Activated naive CD4-positive, alpha-beta T cell treated with anti-CD3 and anti-CD28 coated beads for 36 hours (primary cell): ENCODE data around the gene PRRX1. TPM values are rescaled to one million over a fixed set of nuclear protein-coding genes. Genes with fewer than 3 reads are reported as not detected.

Experiments used
- CTCF ChIA-PET: fragments of 350-600 bp; sonication (Branson Sonifier 250); formaldehyde crosslinking; loops from one replicate; lab custom pipeline; 2021; ENCODE audit warnings: antibody characterized with exemption; lab: Charles Lee
- DNase-seq: peaks from one replicate; pipeline ENCODE4 v3.0.0-alpha.2; 2020
- H3K27ac Mint-ChIP-seq: one replicate; pipeline ENCODE4 v1.8.0; 2021; ENCODE audit warnings: mild to moderate bottlenecking, mixed read lengths
- H3K27me3 Mint-ChIP-seq: one replicate; pipeline ENCODE4 v1.8.0; 2021; ENCODE audit warnings: low read depth, mixed read lengths
- H3K36me3 Mint-ChIP-seq: one replicate; pipeline ENCODE4 v1.8.0; 2021; ENCODE audit warnings: low read depth, mixed read lengths
- H3K4me1 Mint-ChIP-seq: one replicate; pipeline ENCODE4 v1.8.0; 2021; ENCODE audit warnings: low read depth, mixed read lengths
- H3K4me3 Mint-ChIP-seq: one replicate; pipeline ENCODE4 v1.8.0; 2021; ENCODE audit warnings: mild to moderate bottlenecking, moderate library complexity, mixed read lengths
- H3K9me3 Mint-ChIP-seq: one replicate; pipeline ENCODE4 v1.8.0; 2021; ENCODE audit warnings: mixed read lengths
- intact Hi-C: fragments of 100-400 bp; cut with micrococcal nuclease; formaldehyde crosslinking; loops from one replicate; pipeline ENCODE4 v1.15.1; 2023
- total RNA-seq, 2 experiments: library from RNA; stranded (reverse); gene quantifications; one replicate each; pipeline ENCODE4 v1.2.3, GENCODE V29; 2021

The PRRX1 gene
- total RNA-seq, 2 experiments from 2014 or later: not detected

DNA sequence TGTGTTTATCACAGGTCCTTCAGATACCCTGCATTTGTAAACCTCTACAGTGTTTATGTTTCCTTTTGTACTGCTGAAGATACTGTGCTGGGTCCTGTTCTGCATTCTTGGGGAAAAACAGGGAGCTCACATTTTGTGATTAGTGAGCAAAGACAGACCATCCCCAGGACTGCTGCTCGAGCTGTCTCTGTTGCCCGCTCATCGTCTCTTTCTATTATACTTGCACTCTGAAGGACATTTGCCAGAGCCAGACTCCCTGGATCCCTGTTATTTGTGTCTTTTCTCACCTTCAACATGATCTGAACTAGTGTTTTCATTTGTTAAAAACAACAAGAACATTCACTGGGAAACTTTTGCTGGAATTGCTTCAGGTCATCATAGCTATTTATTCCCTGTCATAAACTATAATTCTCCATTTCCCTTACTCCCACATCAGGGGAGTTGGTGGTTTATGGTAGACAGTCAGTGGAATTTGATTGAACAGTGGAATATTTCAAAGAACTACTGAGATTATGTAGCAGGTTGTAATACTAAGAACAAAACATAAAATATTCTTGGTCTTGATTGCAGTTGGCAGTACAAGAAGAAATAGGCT, 53.0 kb downstream of the PRRX1 start:
- DNase-seq: no peak
- H3K9me3 Mint-ChIP-seq: no peaks in the 10 kb centered on the region
- no peaks in the 10 kb centered on the region for H3K36me3 Mint-ChIP-seq
- no peak overlapping the region for H3K4me3 Mint-ChIP-seq
- peaks cover 16% of the 10 kb centered on the region for H3K27me3 Mint-ChIP-seq
- no peaks in the 10 kb centered on the region for H3K4me1 Mint-ChIP-seq
- CTCF ChIA-PET: interaction anchor here (0.6 to 0.7 kb wide), 2 partner anchors 47 to 54 kb away, joined by 3 to 4 read pairs; no protein-coding TSS in a partner anchor
- intact Hi-C loops: no loop called here
- H3K27ac Mint-ChIP-seq: no peak overlapping the region

DNA sequence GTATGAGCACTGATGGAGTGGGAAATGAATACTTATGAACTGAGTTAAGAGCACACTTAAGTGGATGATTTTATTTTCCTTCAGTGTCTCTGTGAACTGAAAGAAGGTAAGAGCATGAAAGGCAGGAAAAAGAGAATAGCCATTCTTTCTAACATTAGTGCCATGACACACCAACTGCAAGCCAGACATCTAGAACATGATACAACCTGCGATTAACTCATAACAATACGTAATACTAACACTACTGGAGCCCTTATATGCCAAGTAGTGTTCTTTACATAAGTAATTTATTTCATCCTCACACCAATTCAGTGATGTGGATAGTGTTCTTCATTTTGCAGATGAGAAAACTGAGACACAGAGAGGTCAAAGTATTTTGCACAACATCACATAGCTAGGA, 56.7 kb downstream of the PRRX1 start:
- Mint-ChIP-seq H3K9me3 (no peaks in the 10 kb centered on the region), H3K4me3 (no peak overlapping the region), H3K4me1 (no peaks in the 10 kb centered on the region), H3K36me3 (no peaks in the 10 kb centered on the region), H3K27ac (no peak overlapping the region), H3K27me3 (peaks cover 12% of the 10 kb centered on the region)
- CTCF ChIA-PET: no interaction called here
- DNase-seq: no peak
- intact Hi-C loops: no loop called here

DNA sequence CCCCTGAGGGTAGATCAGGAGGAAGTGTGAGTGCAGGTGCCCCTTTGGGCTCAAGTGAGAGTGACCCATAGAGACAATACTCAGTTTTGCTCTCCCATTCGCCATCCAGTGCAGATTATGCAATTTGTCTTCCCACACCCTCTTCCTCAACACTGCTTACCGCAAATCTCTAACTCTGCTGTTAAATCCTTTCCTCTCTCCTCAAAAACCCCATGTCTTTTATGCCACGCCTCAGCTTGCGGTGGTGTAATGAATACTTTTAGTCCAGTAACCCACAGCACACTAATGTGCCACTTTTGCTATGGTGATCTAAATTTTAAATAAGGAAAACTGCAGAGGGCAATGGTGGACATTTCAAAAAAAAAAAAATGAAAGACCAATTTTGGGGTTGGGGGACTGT, 57.7 kb downstream of the PRRX1 start:
- intact Hi-C loops: no loop called here
- H3K4me3 Mint-ChIP-seq: no peak overlapping the region
- H3K27me3 Mint-ChIP-seq: peaks cover 13% of the 10 kb centered on the region
- CTCF ChIA-PET: no interaction called here
- no peaks in the 10 kb centered on the region for H3K9me3 Mint-ChIP-seq
- no peak for DNase-seq
- no peaks in the 10 kb centered on the region for H3K4me1 Mint-ChIP-seq
- no peaks in the 10 kb centered on the region for H3K36me3 Mint-ChIP-seq
- no peak overlapping the region for H3K27ac Mint-ChIP-seq

DNA sequence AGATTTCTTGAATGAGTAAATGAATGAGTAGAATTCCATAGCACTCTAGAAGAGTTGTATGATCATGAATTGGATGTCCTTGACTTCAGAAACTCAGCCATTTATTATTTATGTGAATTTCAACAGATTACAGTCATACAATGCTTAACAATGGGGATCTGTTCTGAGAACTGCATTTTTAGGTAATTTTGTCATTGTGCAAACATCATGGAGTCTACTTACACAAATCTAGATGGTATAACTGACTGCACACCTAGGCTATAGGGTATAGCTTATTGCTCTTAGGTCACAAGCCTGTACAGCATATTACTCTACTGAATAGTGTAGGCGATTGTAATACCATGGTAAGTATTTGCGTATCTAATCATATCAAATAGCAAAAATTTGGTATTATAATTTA, 59.6 kb downstream of the PRRX1 start:
- CTCF ChIA-PET: interaction anchor here (0.6 kb wide), 1 partner anchor 669 kb away, joined by 3 read pairs; no protein-coding TSS in a partner anchor
- no peak overlapping the region for H3K4me3 Mint-ChIP-seq
- no peaks in the 10 kb centered on the region for H3K4me1 Mint-ChIP-seq
- no peaks in the 10 kb centered on the region for H3K36me3 Mint-ChIP-seq
- H3K27ac Mint-ChIP-seq: no peak overlapping the region
- H3K9me3 Mint-ChIP-seq: no peaks in the 10 kb centered on the region
- H3K27me3 Mint-ChIP-seq: peaks cover 12% of the 10 kb centered on the region
- DNase-seq: no peak
- intact Hi-C loops: no loop called here

DNA sequence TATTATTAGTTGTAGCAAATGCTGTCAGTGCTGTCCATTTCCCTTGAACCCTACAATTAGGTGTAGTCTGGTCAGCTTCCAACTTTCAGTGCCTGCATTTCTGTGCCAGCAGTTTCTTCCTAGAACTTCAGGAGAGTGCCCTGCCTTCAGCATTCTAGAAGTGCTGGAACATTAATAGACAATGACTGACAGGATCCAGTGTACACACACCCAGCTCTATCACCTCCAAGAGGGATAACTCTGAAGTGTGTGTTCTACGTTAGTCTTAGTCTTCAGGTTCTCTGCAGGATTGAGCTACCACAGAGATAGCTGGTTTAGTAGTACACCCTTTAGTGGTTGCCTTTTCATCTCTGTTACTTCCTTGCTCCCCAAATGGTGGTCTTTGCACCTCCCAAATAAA, 61.4 kb downstream of the PRRX1 start:
- no peaks in the 10 kb centered on the region for H3K36me3 Mint-ChIP-seq
- no peaks in the 10 kb centered on the region for H3K4me1 Mint-ChIP-seq
- intact Hi-C loops: no loop called here
- H3K27ac Mint-ChIP-seq: no peak overlapping the region
- peaks cover 15% of the 10 kb centered on the region for H3K27me3 Mint-ChIP-seq
- CTCF ChIA-PET: no interaction called here
- H3K9me3 Mint-ChIP-seq: no peaks in the 10 kb centered on the region
- DNase-seq: no peak
- H3K4me3 Mint-ChIP-seq: no peak overlapping the region

DNA sequence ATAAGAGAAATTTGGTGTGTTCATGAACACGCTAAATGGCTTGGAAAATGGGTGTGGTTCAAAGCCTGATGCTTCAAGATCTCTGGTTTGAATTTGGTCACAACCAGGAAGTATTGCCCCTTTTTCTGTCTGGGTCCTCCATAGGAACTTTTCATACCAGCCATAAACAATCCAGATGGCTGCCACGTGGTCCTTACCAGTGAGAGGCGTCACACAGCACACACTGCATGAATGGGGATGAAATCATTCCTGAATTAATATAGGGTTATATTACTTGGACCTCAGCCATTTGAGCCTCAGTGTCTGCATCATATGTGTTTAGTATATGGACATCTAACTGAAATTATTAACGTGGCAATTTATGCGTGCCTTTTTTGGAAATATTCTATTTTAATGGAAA, 64.0 kb downstream of the PRRX1 start:
- no peak overlapping the region for H3K4me3 Mint-ChIP-seq
- no peaks in the 10 kb centered on the region for H3K36me3 Mint-ChIP-seq
- H3K9me3 Mint-ChIP-seq: no peaks in the 10 kb centered on the region
- H3K4me1 Mint-ChIP-seq: no peaks in the 10 kb centered on the region
- H3K27ac Mint-ChIP-seq: no peak overlapping the region
- DNase-seq: no peak
- CTCF ChIA-PET: interaction anchor here (0.6 kb wide), 1 partner anchor 415 kb away, joined by 3 read pairs; no protein-coding TSS in a partner anchor
- intact Hi-C loops: no loop called here
- peaks cover 12% of the 10 kb centered on the region for H3K27me3 Mint-ChIP-seq

DNA sequence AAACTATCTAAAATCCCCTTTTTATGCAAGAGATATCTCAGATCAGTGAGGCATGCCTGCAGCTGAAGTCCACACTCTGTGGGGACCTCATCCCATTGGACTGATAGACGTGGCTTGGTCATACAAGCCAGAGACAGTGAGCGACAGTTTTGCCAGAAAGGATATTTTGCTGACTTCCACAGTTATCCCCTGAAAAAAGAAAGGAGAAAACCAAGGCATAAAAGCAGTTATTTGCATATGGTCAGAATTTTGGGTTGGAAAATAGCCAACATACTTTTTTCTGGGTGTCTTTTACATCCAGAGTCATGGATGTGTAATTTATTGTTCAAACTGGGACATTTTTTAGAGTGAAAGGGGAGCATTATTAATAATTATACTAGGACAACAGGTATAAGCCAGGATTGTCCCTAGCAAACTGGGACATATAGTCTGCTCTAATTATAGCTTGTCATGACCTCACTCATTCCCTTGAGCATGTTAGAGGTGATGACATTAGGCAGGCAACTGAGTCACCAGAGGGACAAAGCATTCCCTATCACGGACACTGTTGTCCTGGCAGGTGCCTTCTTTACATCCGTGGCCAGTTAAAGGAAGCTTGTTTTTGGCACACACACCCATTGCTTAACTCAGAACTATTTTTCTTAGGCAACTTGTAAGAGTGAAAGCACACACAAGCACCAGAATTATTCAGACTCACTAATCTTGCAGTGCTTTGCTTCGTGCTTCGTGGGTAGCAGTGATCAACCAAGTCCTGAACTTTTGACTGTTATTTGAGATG, 65.5 kb downstream of the PRRX1 start:
- Mint-ChIP-seq H3K27me3 (peaks cover 11% of the 10 kb centered on the region), H3K36me3 (no peaks in the 10 kb centered on the region), H3K4me1 (no peaks in the 10 kb centered on the region), H3K4me3 (no peak overlapping the region), H3K9me3 (no peaks in the 10 kb centered on the region), H3K27ac (no peak overlapping the region)
- intact Hi-C loops: no loop called here
- DNase-seq: no peak
- CTCF ChIA-PET: no interaction called here

DNA sequence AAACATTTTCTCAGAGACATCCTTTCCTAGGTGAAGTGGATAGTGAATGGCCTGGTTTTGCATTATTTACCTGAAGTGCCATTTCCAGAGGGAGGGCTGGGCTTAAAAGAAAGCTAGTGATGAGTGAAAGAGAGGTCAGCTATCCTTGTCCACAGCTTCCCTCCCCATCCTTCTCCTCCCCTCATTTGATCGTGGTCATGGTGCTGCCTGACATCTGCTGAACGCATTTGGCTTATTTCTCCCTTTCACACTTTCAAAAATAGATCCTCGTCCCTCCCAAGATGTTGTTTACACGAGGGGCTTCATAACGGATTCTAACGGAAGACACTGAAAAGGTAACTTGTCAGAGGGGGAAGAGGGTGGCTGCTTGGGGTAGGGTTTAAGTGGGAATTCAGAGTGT, 66.1 kb downstream of the PRRX1 start:
- CTCF ChIA-PET: no interaction called here
- peaks cover 11% of the 10 kb centered on the region for H3K27me3 Mint-ChIP-seq

DNA sequence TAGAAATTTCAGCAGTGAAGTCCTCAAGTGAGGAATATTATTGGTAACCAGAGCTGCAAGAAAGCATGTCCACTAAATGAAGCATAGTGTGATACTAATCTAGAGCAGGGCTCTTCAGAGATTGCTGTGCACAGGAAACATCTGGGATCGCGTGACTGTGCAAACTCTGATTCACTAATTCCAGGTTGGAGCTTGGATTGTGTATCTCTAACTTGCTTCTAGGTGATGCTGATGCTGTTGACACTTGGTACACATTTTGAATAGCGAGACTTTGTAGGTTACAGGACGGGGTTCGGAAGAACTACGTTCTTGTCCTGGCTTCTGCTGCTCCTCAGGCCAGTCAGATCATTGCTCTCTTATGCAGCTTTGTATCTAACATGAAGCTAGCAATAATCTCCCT, 66.5 kb downstream of the PRRX1 start:
- CTCF ChIA-PET: no interaction called here
- no peak overlapping the region for H3K4me3 Mint-ChIP-seq
- no peaks in the 10 kb centered on the region for H3K4me1 Mint-ChIP-seq
- no peak for DNase-seq
- intact Hi-C loops: no loop called here
- H3K27me3 Mint-ChIP-seq: peaks cover 11% of the 10 kb centered on the region
- H3K9me3 Mint-ChIP-seq: no peaks in the 10 kb centered on the region
- H3K36me3 Mint-ChIP-seq: no peaks in the 10 kb centered on the region
- no peak overlapping the region for H3K27ac Mint-ChIP-seq

More for the DNA sequence above, 66.1 kb downstream of the PRRX1 start:
- Mint-ChIP-seq H3K27ac (no peak overlapping the region), H3K36me3 (no peaks in the 10 kb centered on the region), H3K4me1 (no peaks in the 10 kb centered on the region), H3K4me3 (no peak overlapping the region), H3K9me3 (no peaks in the 10 kb centered on the region)
- intact Hi-C loops: no loop called here
- DNase-seq: no peak

DNA sequence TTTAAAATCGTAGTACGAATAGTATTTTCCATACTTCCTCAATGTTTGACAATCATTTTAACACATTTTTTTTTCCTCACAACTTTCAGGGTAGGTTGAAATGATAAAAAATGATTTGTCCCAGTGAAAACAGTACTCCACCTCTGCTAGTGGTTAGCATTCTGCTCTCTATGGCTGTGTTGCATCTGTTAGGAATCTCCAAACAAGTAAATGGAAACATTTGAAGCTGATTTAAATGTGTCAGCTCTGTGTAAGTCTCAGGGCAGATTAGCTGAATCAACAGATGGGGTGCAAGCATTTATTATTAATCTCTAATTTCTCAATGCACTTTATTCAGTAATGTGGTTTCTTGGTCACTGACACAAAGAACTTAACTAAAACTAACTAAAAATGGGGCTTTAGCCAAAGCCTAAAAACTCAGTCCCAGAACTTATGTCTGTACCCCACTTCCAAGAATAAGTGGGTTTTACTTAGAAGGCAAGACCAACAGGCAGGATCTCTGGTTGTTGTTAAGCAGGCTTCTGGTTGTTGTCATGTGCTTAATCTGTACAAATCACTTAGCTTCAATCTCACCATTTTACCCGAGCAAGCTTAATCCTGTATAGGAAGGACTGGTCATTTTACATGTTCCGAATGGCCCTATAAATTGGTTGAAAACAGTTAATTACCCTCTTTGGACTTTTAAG, 67.8 kb downstream of the PRRX1 start:
- intact Hi-C loops: no loop called here
- DNase-seq: no peak
- CTCF ChIA-PET: no interaction called here
- H3K36me3 Mint-ChIP-seq: no peaks in the 10 kb centered on the region
- no peak overlapping the region for H3K4me3 Mint-ChIP-seq
- H3K4me1 Mint-ChIP-seq: no peaks in the 10 kb centered on the region
- peaks cover 10% of the 10 kb centered on the region for H3K27me3 Mint-ChIP-seq
- H3K27ac Mint-ChIP-seq: no peak overlapping the region
- no peaks in the 10 kb centered on the region for H3K9me3 Mint-ChIP-seq

DNA sequence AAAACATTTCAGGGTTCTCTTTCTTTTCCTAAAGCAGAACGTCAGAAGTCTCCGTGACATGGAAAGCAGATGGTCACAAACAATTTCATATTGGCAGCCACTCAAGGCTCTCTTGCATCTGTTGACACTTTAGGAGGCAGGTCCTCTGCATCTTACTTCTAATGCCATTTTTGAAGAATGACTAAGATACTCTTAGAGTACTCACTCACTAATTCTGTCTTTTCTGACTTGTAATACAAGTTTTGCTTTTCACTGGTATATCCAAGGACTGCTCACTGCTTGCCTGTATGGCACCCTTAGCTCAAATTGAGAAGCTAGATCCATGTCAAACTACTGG, 68.3 kb downstream of the PRRX1 start:
- Mint-ChIP-seq H3K36me3 (no peaks in the 10 kb centered on the region), H3K27me3 (peaks cover 10% of the 10 kb centered on the region), H3K4me1 (no peaks in the 10 kb centered on the region), H3K27ac (no peak overlapping the region), H3K4me3 (no peak overlapping the region), H3K9me3 (no peaks in the 10 kb centered on the region)
- DNase-seq: no peak
- CTCF ChIA-PET: no interaction called here
- intact Hi-C loops: no loop called here

DNA sequence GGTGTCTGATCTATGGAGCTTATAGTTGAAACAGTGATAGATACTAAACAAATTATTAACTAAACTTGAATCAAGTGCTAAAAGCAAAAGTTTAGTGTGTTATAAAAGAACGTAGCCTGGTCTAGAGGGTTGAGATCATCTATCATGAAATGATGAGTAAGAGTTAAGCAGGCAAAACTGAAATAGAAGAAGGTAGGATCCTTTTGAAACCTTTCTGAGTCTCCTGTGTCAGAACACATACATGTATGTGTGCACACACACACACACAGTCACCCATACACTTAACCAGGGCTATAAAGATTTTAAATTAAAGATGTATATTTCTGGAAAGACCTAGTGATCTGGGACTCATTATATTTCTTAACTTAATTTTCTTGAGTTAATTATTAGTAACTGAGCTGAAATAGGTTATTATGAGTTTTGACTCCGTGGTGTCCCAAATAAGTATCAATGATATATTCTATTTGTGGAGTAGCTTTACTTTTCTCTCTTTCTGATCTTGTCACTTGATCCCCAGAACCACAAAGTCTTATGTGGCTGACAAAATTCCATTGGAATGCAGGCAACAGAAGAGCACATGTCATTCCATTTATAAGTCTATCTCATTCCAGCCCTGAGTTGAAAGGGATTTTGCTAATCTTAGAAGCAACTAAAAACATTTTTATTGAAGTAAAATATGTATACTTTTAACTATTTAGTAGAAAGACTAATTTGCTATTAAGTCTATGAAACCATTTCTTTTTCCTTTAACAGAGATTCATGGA, 70.7 kb downstream of the PRRX1 start:
- intact Hi-C loops: no loop called here
- Mint-ChIP-seq H3K27me3 (peaks cover 13% of the 10 kb centered on the region), H3K4me3 (no peak overlapping the region), H3K27ac (no peak overlapping the region), H3K36me3 (no peaks in the 10 kb centered on the region), H3K4me1 (no peaks in the 10 kb centered on the region), H3K9me3 (no peaks in the 10 kb centered on the region)
- DNase-seq: no peak
- CTCF ChIA-PET: no interaction called here
